ENCODE measurements around the gene COPG1. TPM values are rescaled to one million over a fixed set of nuclear protein-coding genes. Genes with fewer than 3 reads are reported as not detected.

Gene COPG1
- total and polyA plus RNA-seq, 4 donors = 49.8 to 177 (median 87.0) TPM

DNA sequence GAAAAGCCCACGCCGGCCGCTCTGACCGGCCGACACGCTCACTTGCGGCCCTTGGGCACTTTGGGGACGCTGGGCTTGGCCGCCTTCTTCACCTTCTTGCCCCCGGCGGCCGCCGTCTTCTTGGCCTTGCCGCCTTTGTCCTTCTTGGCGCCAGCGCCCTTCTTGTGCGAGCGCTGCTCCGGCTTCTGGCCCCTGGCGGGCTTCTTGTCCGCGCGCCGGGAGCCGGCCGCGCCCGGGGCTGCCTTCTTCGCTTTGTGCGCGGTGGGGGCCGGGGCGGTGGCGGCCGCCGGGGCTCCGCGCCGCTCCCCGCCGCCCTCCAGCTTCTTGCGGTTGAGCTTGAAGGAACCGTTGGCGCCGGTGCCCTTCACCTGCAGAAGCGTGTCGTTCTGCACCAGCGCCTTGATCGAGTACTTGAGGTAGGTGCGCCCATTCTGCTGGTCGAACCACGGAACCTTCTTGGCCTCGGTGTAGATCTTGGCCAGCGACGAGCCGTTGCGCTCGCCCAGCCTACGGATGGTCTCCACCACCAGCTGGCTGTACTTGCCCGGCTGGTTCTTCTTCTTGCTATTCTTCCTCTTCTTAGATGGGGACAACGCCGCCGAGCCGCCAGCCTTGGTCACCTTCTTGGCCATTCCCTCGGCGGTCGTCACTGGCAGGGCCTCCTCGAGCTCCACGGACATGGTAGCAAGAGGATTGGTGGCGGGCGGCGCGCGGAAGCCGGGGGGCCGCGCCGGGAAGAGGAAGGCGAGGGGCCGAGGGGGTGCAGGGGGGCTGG, 66.0 kb downstream of the COPG1 start (continued):
- TF ChIP-seq, protein P1, sequence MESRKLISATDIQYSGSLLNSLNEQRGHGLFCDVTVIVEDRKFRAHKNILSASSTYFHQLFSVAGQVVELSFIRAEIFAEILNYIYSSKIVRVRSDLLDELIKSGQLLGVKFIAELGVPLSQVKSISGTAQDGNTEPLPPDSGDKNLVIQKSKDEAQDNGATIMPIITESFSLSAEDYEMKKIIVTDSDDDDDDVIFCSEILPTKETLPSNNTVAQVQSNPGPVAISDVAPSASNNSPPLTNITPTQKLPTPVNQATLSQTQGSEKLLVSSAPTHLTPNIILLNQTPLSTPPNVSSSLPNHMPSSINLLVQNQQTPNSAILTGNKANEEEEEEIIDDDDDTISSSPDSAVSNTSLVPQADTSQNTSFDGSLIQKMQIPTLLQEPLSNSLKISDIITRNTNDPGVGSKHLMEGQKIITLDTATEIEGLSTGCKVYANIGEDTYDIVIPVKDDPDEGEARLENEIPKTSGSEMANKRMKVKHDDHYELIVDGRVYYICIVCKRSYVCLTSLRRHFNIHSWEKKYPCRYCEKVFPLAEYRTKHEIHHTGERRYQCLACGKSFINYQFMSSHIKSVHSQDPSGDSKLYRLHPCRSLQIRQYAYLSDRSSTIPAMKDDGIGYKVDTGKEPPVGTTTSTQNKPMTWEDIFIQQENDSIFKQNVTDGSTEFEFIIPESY (IDR thresholded peaks at IDR 0.05) = no peak
- TF ChIP-seq NR2F2 (IDR thresholded peaks at IDR 0.05) = no peak
- no peak for TF ChIP-seq HNF4A (conservative IDR thresholded peaks at IDR 0.05)

DNA sequence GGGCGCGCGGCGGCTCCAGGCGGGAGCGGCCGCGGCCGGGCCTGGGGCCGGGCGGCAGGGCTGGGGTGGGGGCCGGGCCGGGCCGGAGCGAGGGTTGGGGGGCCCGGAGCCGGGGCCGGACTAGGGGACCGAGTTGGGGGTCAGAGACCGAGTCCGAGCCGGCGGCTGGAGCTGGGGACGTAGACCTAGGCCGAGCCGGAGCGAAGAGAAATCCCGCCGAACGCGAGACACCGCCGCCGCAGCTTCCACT, 66.5 kb downstream of the COPG1 start:
- Histone ChIP-seq H3K4me1 (ENCODE audit: control insufficient read depth in 4 of 4, insufficient read depth in 4 of 4, low read length in 3 of 4) (peaks cover 9 to 22% (median 19%) of the 10 kb centered on the region in 4 donors), H3K9me3 (ENCODE audit: control insufficient read depth in 4 of 4, low read length in 3 of 4) (no peaks in the 10 kb centered on the region), H3K9ac (ENCODE audit: low read depth in 1 of 2, low read length in 2 of 2) (no peak overlapping the region), H3K27ac (ENCODE audit: low read depth in 1 of 2, low read length in 2 of 2) (peak overlapping the region; percentile 77 to 78), H3K4me3 (ENCODE audit: low read depth in 1 of 3, low read length in 3 of 3) (peak overlapping the region; percentile 69 to 88 (median 76)), H3K36me3 (ENCODE audit: control insufficient read depth in 4 of 4, insufficient read depth in 3 of 4, low read depth in 1 of 4, low read length in 3 of 4) (no peaks in the 10 kb centered on the region), H3K27me3 (ENCODE audit: control insufficient read depth in 4 of 4, insufficient read depth in 4 of 4, low read length in 3 of 4) (no peaks in the 10 kb centered on the region)
- under 1% methylated on average over 34 of the region's 34 CpGs for WGBS
- TF ChIP-seq, protein P2, sequence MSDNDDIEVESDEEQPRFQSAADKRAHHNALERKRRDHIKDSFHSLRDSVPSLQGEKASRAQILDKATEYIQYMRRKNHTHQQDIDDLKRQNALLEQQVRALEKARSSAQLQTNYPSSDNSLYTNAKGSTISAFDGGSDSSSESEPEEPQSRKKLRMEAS (IDR thresholded peaks at IDR 0.05) = no peak
- TF ChIP-seq, protein P3, sequence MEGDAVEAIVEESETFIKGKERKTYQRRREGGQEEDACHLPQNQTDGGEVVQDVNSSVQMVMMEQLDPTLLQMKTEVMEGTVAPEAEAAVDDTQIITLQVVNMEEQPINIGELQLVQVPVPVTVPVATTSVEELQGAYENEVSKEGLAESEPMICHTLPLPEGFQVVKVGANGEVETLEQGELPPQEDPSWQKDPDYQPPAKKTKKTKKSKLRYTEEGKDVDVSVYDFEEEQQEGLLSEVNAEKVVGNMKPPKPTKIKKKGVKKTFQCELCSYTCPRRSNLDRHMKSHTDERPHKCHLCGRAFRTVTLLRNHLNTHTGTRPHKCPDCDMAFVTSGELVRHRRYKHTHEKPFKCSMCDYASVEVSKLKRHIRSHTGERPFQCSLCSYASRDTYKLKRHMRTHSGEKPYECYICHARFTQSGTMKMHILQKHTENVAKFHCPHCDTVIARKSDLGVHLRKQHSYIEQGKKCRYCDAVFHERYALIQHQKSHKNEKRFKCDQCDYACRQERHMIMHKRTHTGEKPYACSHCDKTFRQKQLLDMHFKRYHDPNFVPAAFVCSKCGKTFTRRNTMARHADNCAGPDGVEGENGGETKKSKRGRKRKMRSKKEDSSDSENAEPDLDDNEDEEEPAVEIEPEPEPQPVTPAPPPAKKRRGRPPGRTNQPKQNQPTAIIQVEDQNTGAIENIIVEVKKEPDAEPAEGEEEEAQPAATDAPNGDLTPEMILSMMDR (IDR thresholded peaks at IDR 0.05; ENCODE audit: low read depth, low read length, missing input control) = no peak
- TF ChIP-seq JUND (IDR thresholded peaks at IDR 0.05) (no peak), TAF1 (conservative IDR thresholded peaks at IDR 0.05) (no peak), YY1 (IDR thresholded peaks at IDR 0.05) (no peak), RXRA (IDR thresholded peaks at IDR 0.05) (no peak), FOXA2 (IDR thresholded peaks at IDR 0.05) (no peak), SP1 (IDR thresholded peaks at IDR 0.05) (no peak), RAD21 (IDR thresholded peaks at IDR 0.05) (no peak), EGR1 (IDR thresholded peaks at IDR 0.05; ENCODE audit: low read depth in 2 of 2) (no peak), HNF4A (conservative IDR thresholded peaks at IDR 0.05) (no peak), GABPA (IDR thresholded peaks at IDR 0.05 in 1 of 2, conservative IDR thresholded peaks at IDR 0.05 in 1 of 2) (no peak), NR2F2 (IDR thresholded peaks at IDR 0.05) (no peak), FOXA1 (IDR thresholded peaks at IDR 0.05) (no peak), HNF4G (IDR thresholded peaks at IDR 0.05) (no peak)
- TF ChIP-seq, protein P4, sequence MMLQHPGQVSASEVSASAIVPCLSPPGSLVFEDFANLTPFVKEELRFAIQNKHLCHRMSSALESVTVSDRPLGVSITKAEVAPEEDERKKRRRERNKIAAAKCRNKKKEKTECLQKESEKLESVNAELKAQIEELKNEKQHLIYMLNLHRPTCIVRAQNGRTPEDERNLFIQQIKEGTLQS (IDR thresholded peaks at IDR 0.05) = no peak
- TF ChIP-seq, protein P5, sequence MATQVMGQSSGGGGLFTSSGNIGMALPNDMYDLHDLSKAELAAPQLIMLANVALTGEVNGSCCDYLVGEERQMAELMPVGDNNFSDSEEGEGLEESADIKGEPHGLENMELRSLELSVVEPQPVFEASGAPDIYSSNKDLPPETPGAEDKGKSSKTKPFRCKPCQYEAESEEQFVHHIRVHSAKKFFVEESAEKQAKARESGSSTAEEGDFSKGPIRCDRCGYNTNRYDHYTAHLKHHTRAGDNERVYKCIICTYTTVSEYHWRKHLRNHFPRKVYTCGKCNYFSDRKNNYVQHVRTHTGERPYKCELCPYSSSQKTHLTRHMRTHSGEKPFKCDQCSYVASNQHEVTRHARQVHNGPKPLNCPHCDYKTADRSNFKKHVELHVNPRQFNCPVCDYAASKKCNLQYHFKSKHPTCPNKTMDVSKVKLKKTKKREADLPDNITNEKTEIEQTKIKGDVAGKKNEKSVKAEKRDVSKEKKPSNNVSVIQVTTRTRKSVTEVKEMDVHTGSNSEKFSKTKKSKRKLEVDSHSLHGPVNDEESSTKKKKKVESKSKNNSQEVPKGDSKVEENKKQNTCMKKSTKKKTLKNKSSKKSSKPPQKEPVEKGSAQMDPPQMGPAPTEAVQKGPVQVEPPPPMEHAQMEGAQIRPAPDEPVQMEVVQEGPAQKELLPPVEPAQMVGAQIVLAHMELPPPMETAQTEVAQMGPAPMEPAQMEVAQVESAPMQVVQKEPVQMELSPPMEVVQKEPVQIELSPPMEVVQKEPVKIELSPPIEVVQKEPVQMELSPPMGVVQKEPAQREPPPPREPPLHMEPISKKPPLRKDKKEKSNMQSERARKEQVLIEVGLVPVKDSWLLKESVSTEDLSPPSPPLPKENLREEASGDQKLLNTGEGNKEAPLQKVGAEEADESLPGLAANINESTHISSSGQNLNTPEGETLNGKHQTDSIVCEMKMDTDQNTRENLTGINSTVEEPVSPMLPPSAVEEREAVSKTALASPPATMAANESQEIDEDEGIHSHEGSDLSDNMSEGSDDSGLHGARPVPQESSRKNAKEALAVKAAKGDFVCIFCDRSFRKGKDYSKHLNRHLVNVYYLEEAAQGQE (IDR thresholded peaks at IDR 0.05) = no peak
- DNase-seq (ENCODE audit: low spot score) = no peak
